B cell (primary cell): ENCODE measurements around the gene TMEM207. TPM values are rescaled to one million over a fixed set of nuclear protein-coding genes. Genes with fewer than 3 reads are reported as not detected.

Experiments used
- ATAC-seq: fragments of 200-7000 bp; cut with Tn5 transposase; one replicate; pipeline ENCODE4 v1.10.0; 2021; ENCODE audit warnings: low read depth, mild to moderate bottlenecking, moderate number of reproducible peaks, moderate library complexity
- CTCF ChIA-PET: fragments of 350-600 bp; sonication (Branson Sonifier 250); formaldehyde crosslinking; loops from one replicate; lab custom pipeline; 2021; ENCODE audit warnings: antibody characterized with exemption, inconsistent platforms; lab: Charles Lee
- POLR2A ChIA-PET: fragments of 350-600 bp; sonication (Branson Sonifier 250); formaldehyde crosslinking; loops from one replicate; lab custom pipeline; 2021; ENCODE audit warnings: antibody characterized with exemption; lab: Charles Lee
- DNase-seq: peaks from one replicate; pipeline ENCODE4 v3.0.0; 2013
- H2AFZ ChIP-seq: 2 replicates; pipeline ENCODE4 v1.6.1; 2012; ENCODE audit warnings: mild to moderate bottlenecking, low read depth, low read length; ENCODE audit not compliant: insufficient read depth, poor library complexity, severe bottlenecking
- H3K27ac ChIP-seq, 2 donors: 1 replicate in 1 of 2; 2 replicates in 1 of 2; pipeline ENCODE4 v1.5.1; 2012 to 2013; ENCODE audit warnings: low read length in 2 of 2, mild to moderate bottlenecking in 2 of 2, moderate library complexity in 1 of 2
- H3K27me3 ChIP-seq, 4 experiments: fragments of 200-600 bp in 1 of 4; sonication (generic) in 1 of 4; replicated peaks in 1 of 4; 1 replicate in 2 of 4; 2 replicates in 2 of 4; pipeline versions ENCODE4 v1.6.1 to v1.7.0; 2013 to 2016; ENCODE audit warnings: low read length in 3 of 4, mild to moderate bottlenecking in 2 of 4, mixed read lengths in 1 of 4, moderate library complexity in 1 of 4; ENCODE audit not compliant: insufficient read depth in 4 of 4, control insufficient read depth in 3 of 4; ENCODE audit errors: control extremely low read depth in 1 of 4
- H3K36me3 ChIP-seq, 2 experiments: replicated peaks in 1 of 2; 1 replicate in 1 of 2; 2 replicates in 1 of 2; pipeline versions ENCODE4 v1.6.1 to v1.7.1; 2013; ENCODE audit warnings: low read length in 1 of 2; ENCODE audit not compliant: insufficient read depth in 2 of 2, control insufficient read depth in 1 of 2; ENCODE audit errors: control extremely low read depth in 1 of 2, extremely low read depth in 1 of 2
- H3K4me1 ChIP-seq, 2 donors: fragments of 200-600 bp in 1 of 2; sonication (generic) in 1 of 2; 1 replicate in 1 of 2; 2 replicates in 1 of 2; pipeline versions ENCODE4 v1.5.1 to v1.6.1; 2013 to 2017; ENCODE audit warnings: low read length in 2 of 2; ENCODE audit not compliant: control insufficient read depth in 2 of 2, insufficient read depth in 2 of 2
- H3K4me2 ChIP-seq: replicated peaks from 2 replicates; pipeline ENCODE3; 2012; ENCODE audit warnings: mild to moderate bottlenecking, low read depth, low read length; ENCODE audit not compliant: poor library complexity, severe bottlenecking
- H3K4me3 ChIP-seq, 5 experiments: fragments of 200-600 bp in 1 of 5; sonication (generic) in 1 of 5; 1 replicate in 3 of 5; 2 replicates in 2 of 5; pipeline versions ENCODE4 v1.5.1 to v1.7.0; 2011 to 2016; ENCODE audit warnings: low read length in 4 of 5, mild to moderate bottlenecking in 4 of 5, low read depth in 2 of 5, control low read depth in 1 of 5, moderate library complexity in 1 of 5; ENCODE audit not compliant: insufficient read depth in 1 of 5; ENCODE audit errors: control extremely low read depth in 1 of 5, extremely low read depth in 1 of 5
- H3K79me2 ChIP-seq: fragments of 200-600 bp; sonication (generic); one replicate; pipeline ENCODE4 v1.6.0; 2016; ENCODE audit warnings: low read length; ENCODE audit not compliant: control insufficient read depth, insufficient read depth
- H3K9ac ChIP-seq: fragments of 200-600 bp; sonication (generic); 2 replicates; pipeline ENCODE4 v1.6.1; 2017; ENCODE audit warnings: mild to moderate bottlenecking, low read length, moderate library complexity
- H3K9me3 ChIP-seq, 3 donors: one replicate each; pipeline versions ENCODE4 v1.6.1 to v1.7.1; 2013; ENCODE audit warnings: low read length in 2 of 3; ENCODE audit not compliant: control insufficient read depth in 2 of 3, insufficient read depth in 1 of 3; ENCODE audit errors: control extremely low read depth in 1 of 3
- H4K20me1 ChIP-seq: 2 replicates; pipeline ENCODE4 v1.6.0; 2012; ENCODE audit warnings: mild to moderate bottlenecking, low read length; ENCODE audit not compliant: insufficient read depth, control insufficient read depth, poor library complexity, severe bottlenecking
- H3K27ac Mint-ChIP-seq: one replicate; pipeline ENCODE4 v1.8.0; 2021; ENCODE audit warnings: mixed read lengths
- H3K27me3 Mint-ChIP-seq: one replicate; pipeline ENCODE4 v1.8.0; 2021; ENCODE audit warnings: mixed read lengths
- H3K4me1 Mint-ChIP-seq: one replicate; pipeline ENCODE4 v1.8.0; 2021; ENCODE audit warnings: mixed read lengths
- H3K4me3 Mint-ChIP-seq: one replicate; pipeline ENCODE4 v1.8.0; 2021; ENCODE audit warnings: mixed read lengths
- H3K9me3 Mint-ChIP-seq: one replicate; pipeline ENCODE4 v1.8.0; 2022; ENCODE audit warnings: mixed read lengths; ENCODE audit not compliant: insufficient read depth
- CTCF ChIP-seq: fragments of 200-600 bp; IDR thresholded peaks from one replicate; pipeline ENCODE4 v1.8.0; 2022; ENCODE audit warnings: antibody characterized with exemption, mild to moderate bottlenecking
- EZH2 ChIP-seq: IDR thresholded peaks from 2 replicates; pipeline ENCODE4 v1.6.1; 2012; ENCODE audit warnings: borderline replicate concordance, low read depth, mild to moderate bottlenecking, moderate library complexity, low read length; ENCODE audit not compliant: insufficient read depth, poor library complexity, severe bottlenecking
- WGBS: methylation state at CpG from one replicate; pipeline ENCODE4 v1.1.5; 2013; ENCODE audit warnings: missing lambda C conversion rate; ENCODE audit not compliant: insufficient coverage; 5-methylcytosine and 5-hydroxymethylcytosine counted together
- intact Hi-C: fragments of 100-400 bp; cut with micrococcal nuclease; formaldehyde crosslinking; loops from one replicate; pipeline ENCODE4 v1.10.0; 2022
- polyA plus RNA-seq: library from polyadenylated mRNA; depleted of rRNA; stranded (reverse); fragments of >200 nt; gene quantifications from 2 replicates; pipeline ENCODE4 v1.2.3, GENCODE V29; 2012
- total RNA-seq, 2 donors: library from RNA; stranded (reverse); fragments of 120-200 nt in 1 of 2; gene quantifications; 1 replicate in 1 of 2; 2 replicates in 1 of 2; pipeline versions ENCODE4 v1.2.3 to v1.2.4, GENCODE V29; 2013 to 2022

TMEM207 gene
- total and polyA plus RNA-seq, 2 donors (not counting 1 experiment from before 2014, with no cell fraction given), result not detected

GRCh38 chr3:190486533-190486864 is 36.8 kb upstream of the TMEM207 start:
- H2AFZ ChIP-seq, result no peak overlapping the region
- no peak overlapping the region for H3K9ac ChIP-seq
- no peaks in the 10 kb centered on the region for H3K36me3 ChIP-seq
- no peak overlapping the region for H3K4me2 ChIP-seq
- H3K9me3 ChIP-seq, result no peaks in the 10 kb centered on the region
- Mint-ChIP-seq H3K27me3 (peaks cover 39% of the 10 kb centered on the region), H3K9me3 (no peaks in the 10 kb centered on the region), H3K27ac (no peak overlapping the region), H3K4me1 (no peaks in the 10 kb centered on the region), H3K4me3 (no peak overlapping the region)
- ATAC-seq, result no peak
- POLR2A ChIA-PET, result no interaction called here
- whole genome bisulfite sequencing, result no CpG with 5 or more reads among the region's 1 CpG
- H3K27me3 ChIP-seq, result peaks cover 0 to 12% (median 1%) of the 10 kb centered on the region in 4 experiments
- H3K79me2 ChIP-seq, result no peaks in the 10 kb centered on the region
- DNase-seq, result no peak
- CTCF ChIA-PET, result no interaction called here
- no peak overlapping the region for H3K4me3 ChIP-seq
- intact Hi-C loops, result no loop called here
- TF ChIP-seq EZH2, result no peak
- no peak for TF ChIP-seq CTCF
- H3K4me1 ChIP-seq, result no peaks in the 10 kb centered on the region
- no peak overlapping the region for H3K27ac ChIP-seq
- no peaks in the 10 kb centered on the region for H4K20me1 ChIP-seq

- peaks cover 0 to 12% (median 0%) of the 10 kb centered on the region in 4 experiments for H3K27me3 ChIP-seq
- Mint-ChIP-seq H3K4me3 (no peak overlapping the region), H3K4me1 (no peaks in the 10 kb centered on the region), H3K27me3 (peaks cover 36% of the 10 kb centered on the region), H3K27ac (no peak overlapping the region), H3K9me3 (no peaks in the 10 kb centered on the region)
- no peak for DNase-seq
- no peak overlapping the region for H3K9ac ChIP-seq
- H3K79me2 ChIP-seq, result no peaks in the 10 kb centered on the region
- TF ChIP-seq EZH2 (no peak), CTCF (no peak)
- ChIA-PET CTCF (no interaction called here), POLR2A (no interaction called here)
- no peak overlapping the region for H3K4me2 ChIP-seq
- no peak overlapping the region for H3K4me3 ChIP-seq
- WGBS, result 0% methylated on average over 3 of the region's 6 CpGs
- H3K36me3 ChIP-seq, result no peaks in the 10 kb centered on the region
- no peaks in the 10 kb centered on the region for H4K20me1 ChIP-seq
- no peak overlapping the region for H2AFZ ChIP-seq
- intact Hi-C loops, result no loop called here
- H3K9me3 ChIP-seq, result no peaks in the 10 kb centered on the region
- H3K4me1 ChIP-seq, result no peaks in the 10 kb centered on the region
- ATAC-seq, result no peak
- H3K27ac ChIP-seq, result no peak overlapping the region
Observed at GRCh38 chr3:190485830-190486532, 36.3 kb upstream of the TMEM207 start.
